IMR-90 (cell line): ENCODE results near the gene SIK3. TPM values are rescaled to one million over a fixed set of nuclear protein-coding genes. Genes with fewer than 3 reads are reported as not detected.

Source experiments
- ATAC-seq: fragments of 200-7000 bp; cut with Tn5 transposase; 2 replicates; pipeline ENCODE4 v1.9.1; 2020; ENCODE audit warnings: low read depth, mild to moderate bottlenecking, moderate library complexity
- BruUV-seq: library from RNA; stranded (reverse); fragments of 400-500 nt; replicated peaks from 2 replicates; lab custom pipeline; 2021; lab: Mats Ljungman, UMichigan
- CTCF ChIA-PET: fragments of 300-600 bp; formaldehyde crosslinking; extraction: SDS; loops from one replicate; lab custom pipeline; 2021; ENCODE audit warnings: antibody characterized with exemption; lab: Yijun Ruan, JAX
- POLR2A ChIA-PET: fragments of 300-600 bp; sonication (Branson Sonifier 250); formaldehyde crosslinking; loops from one replicate; lab custom pipeline; 2022; ENCODE audit warnings: antibody characterized with exemption; ENCODE audit not compliant: unreplicated experiment; lab: Charles Lee
- DNase-seq: peaks from one replicate; pipeline ENCODE4 v3.0.0; 2013
- H2AFZ ChIP-seq: replicated peaks from 2 replicates; pipeline ENCODE3; 2013; ENCODE audit warnings: low read length, mild to moderate bottlenecking; ENCODE audit not compliant: poor library complexity
- H2AK5ac ChIP-seq: 2 replicates; pipeline ENCODE4 v1.6.1; 2013; ENCODE audit warnings: low read depth, low read length, inconsistent platforms
- H2AK9ac ChIP-seq: replicated peaks from 2 replicates; pipeline ENCODE3; 2013; ENCODE audit warnings: mild to moderate bottlenecking, low read depth, low read length, moderate library complexity; ENCODE audit not compliant: poor library complexity
- H2BK120ac ChIP-seq: 2 replicates; pipeline ENCODE4 v1.6.1; 2013; ENCODE audit warnings: low read depth, low read length, inconsistent platforms
- H2BK15ac ChIP-seq: 3 replicates; pipeline ENCODE4 v1.6.1; 2013; ENCODE audit warnings: low read depth, low read length, inconsistent platforms
- H2BK20ac ChIP-seq: 2 replicates; pipeline ENCODE4 v1.6.1; 2013; ENCODE audit warnings: low read depth, mild to moderate bottlenecking, inconsistent platforms, low read length, moderate library complexity
- H2BK5ac ChIP-seq: 2 replicates; pipeline ENCODE4 v1.6.1; 2013; ENCODE audit warnings: mild to moderate bottlenecking, low read depth, low read length, inconsistent platforms; ENCODE audit not compliant: poor library complexity, severe bottlenecking
- H3K14ac ChIP-seq: replicated peaks from 2 replicates; pipeline ENCODE4 v1.6.1; 2013; ENCODE audit warnings: low read depth, low read length, inconsistent platforms
- H3K18ac ChIP-seq: 2 replicates; pipeline ENCODE4 v1.6.1; 2013; ENCODE audit warnings: low read depth, low read length, control low read depth
- H3K23ac ChIP-seq: 2 replicates; pipeline ENCODE4 v1.6.1; 2013; ENCODE audit warnings: low read depth, low read length, inconsistent platforms
- H3K27ac ChIP-seq: 2 replicates; pipeline ENCODE4 v1.5.1; 2013; ENCODE audit warnings: mild to moderate bottlenecking, control low read depth, low read length; ENCODE audit not compliant: insufficient read depth
- H3K27me3 ChIP-seq: 2 replicates; pipeline ENCODE4 v1.6.1; 2013; ENCODE audit warnings: low read length; ENCODE audit not compliant: control insufficient read depth, insufficient read depth
- H3K36me3 ChIP-seq: 2 replicates; pipeline ENCODE4 v1.6.1; 2013; ENCODE audit warnings: low read length, mixed read lengths; ENCODE audit not compliant: control insufficient read depth, insufficient read depth
- H3K4ac ChIP-seq: 2 replicates; pipeline ENCODE4 v1.6.1; 2013; ENCODE audit warnings: low read depth, low read length, inconsistent platforms
- H3K4me1 ChIP-seq: 2 replicates; pipeline ENCODE4 v1.6.1; 2013; ENCODE audit warnings: low read length, mixed read lengths; ENCODE audit not compliant: control insufficient read depth, insufficient read depth
- H3K4me2 ChIP-seq: 2 replicates; pipeline ENCODE4 v1.6.1; 2013; ENCODE audit warnings: low read depth, mild to moderate bottlenecking, control low read depth, low read length, moderate library complexity
- H3K4me3 ChIP-seq: 2 replicates; pipeline ENCODE4 v1.5.1; 2013; ENCODE audit warnings: low read depth, mild to moderate bottlenecking, control low read depth, low read length, moderate library complexity; ENCODE audit not compliant: insufficient read depth
- H3K56ac ChIP-seq: 2 replicates; pipeline ENCODE4 v1.6.1; 2013; ENCODE audit warnings: low read length, inconsistent platforms; ENCODE audit not compliant: insufficient read depth; ENCODE audit errors: extremely low read depth
- H3K79me1 ChIP-seq, 2 experiments: 2 replicates each; pipeline ENCODE4 v1.6.1; 2013; ENCODE audit warnings: low read length in 2 of 2, inconsistent platforms in 1 of 2, low read depth in 1 of 2
- H3K9ac ChIP-seq: 2 replicates; pipeline ENCODE4 v1.6.1; 2013; ENCODE audit warnings: low read depth, low read length, control low read depth
- H3K9me1 ChIP-seq: 2 replicates; pipeline ENCODE4 v1.6.1; 2013; ENCODE audit warnings: low read length, inconsistent platforms; ENCODE audit not compliant: insufficient read depth
- H3K9me3 ChIP-seq: 2 replicates; pipeline ENCODE4 v1.6.1; 2013; ENCODE audit warnings: low read length; ENCODE audit not compliant: control insufficient read depth, insufficient read depth
- H4K20me1 ChIP-seq: 2 replicates; pipeline ENCODE4 v1.6.1; 2013; ENCODE audit warnings: low read length, inconsistent platforms; ENCODE audit not compliant: insufficient read depth
- H4K5ac ChIP-seq: 2 replicates; pipeline ENCODE4 v1.6.1; 2013; ENCODE audit warnings: mild to moderate bottlenecking, low read depth, low read length, control low read depth
- H4K8ac ChIP-seq, 2 experiments: 2 replicates each; pipeline ENCODE4 v1.6.1; 2013; ENCODE audit warnings: low read depth in 2 of 2, low read length in 2 of 2, control low read depth in 1 of 2, inconsistent platforms in 1 of 2
- H4K91ac ChIP-seq: 2 replicates; pipeline ENCODE4 v1.6.1; 2013; ENCODE audit warnings: low read depth, low read length, inconsistent platforms; ENCODE audit not compliant: insufficient read depth
- BHLHE40 ChIP-seq: fragments of 150-350 bp; IDR thresholded peaks from 2 replicates; pipeline ENCODE4 v1.6.1; 2016; ENCODE audit warnings: mild to moderate bottlenecking, low read depth, low read length
- CEBPB ChIP-seq: IDR thresholded peaks from 2 replicates; pipeline ENCODE4 v1.6.1; 2012; ENCODE audit warnings: low read depth, low read length, improper control_type of control experiment
- CHD1 ChIP-seq: IDR thresholded peaks from 2 replicates; pipeline ENCODE4 v1.6.1; 2012; ENCODE audit warnings: low read depth, low read length, improper control_type of control experiment
- FOS ChIP-seq: fragments of 150-350 bp; IDR thresholded peaks from 2 replicates; pipeline ENCODE4 v1.6.1; 2016; ENCODE audit warnings: low read depth, low read length
- MAFK ChIP-seq: IDR thresholded peaks from 2 replicates; pipeline ENCODE4 v1.6.1; 2012; ENCODE audit warnings: low read depth, low read length, improper control_type of control experiment
- MXI1 ChIP-seq: IDR thresholded peaks from 2 replicates; pipeline ENCODE4 v1.6.1; 2012; ENCODE audit warnings: low read depth, mild to moderate bottlenecking, low read length, moderate library complexity, borderline replicate concordance
- NFE2L2 ChIP-seq: fragments of 150-350 bp; IDR thresholded peaks from 2 replicates; pipeline ENCODE4 v1.6.1; 2016; ENCODE audit warnings: low read depth, mild to moderate bottlenecking, low read length
- POLR2A ChIP-seq: IDR thresholded peaks from 2 replicates; pipeline ENCODE4 v1.6.1; 2012; ENCODE audit warnings: mild to moderate bottlenecking, low read depth, low read length
- RAD21 ChIP-seq: IDR thresholded peaks from 2 replicates; pipeline ENCODE4 v1.6.1; 2012; ENCODE audit warnings: low read length, improper control_type of control experiment
- RCOR1 ChIP-seq: IDR thresholded peaks from 2 replicates; pipeline ENCODE4 v1.6.1; 2012; ENCODE audit warnings: mild to moderate bottlenecking, low read length, improper control_type of control experiment; ENCODE audit not compliant: insufficient replicate concordance
- RFX5 ChIP-seq: IDR thresholded peaks from 2 replicates; pipeline ENCODE4 v1.8.0; 2012; ENCODE audit warnings: low read depth, mild to moderate bottlenecking, low read length, moderate library complexity
- SMC3 ChIP-seq: fragments of 150-350 bp; IDR thresholded peaks from 2 replicates; pipeline ENCODE4 v1.6.1; 2016; ENCODE audit warnings: low read depth, mild to moderate bottlenecking, antibody characterized with exemption, low read length, moderate library complexity
- WGBS, 2 experiments: methylation state at CpG; one replicate each; pipeline versions ENCODE4 v1.1.5 to v1.1.7; 2013; ENCODE audit warnings: missing lambda C conversion rate in 2 of 2; ENCODE audit not compliant: insufficient read length in 1 of 2; ENCODE audit errors: extremely low coverage in 2 of 2; 5-methylcytosine and 5-hydroxymethylcytosine counted together
- dilution Hi-C: fragments of 300-500 bp; cut with HindIII; formaldehyde crosslinking; loops from one replicate; pipeline ENCODE4 v1.14.3; 2018; ENCODE audit warnings: low sequenced_read_pairs; ENCODE audit not compliant: unreplicated experiment
- in situ Hi-C: fragments of 300-500 bp; cut with MboI; formaldehyde crosslinking; loops from 3 replicates; pipeline ENCODE4 v1.14.3; 2019; ENCODE audit warnings: low sequenced_read_pairs, inconsistent platforms, mixed read lengths
- intact Hi-C: fragments of 100-400 bp; cut with micrococcal nuclease; formaldehyde crosslinking; loops from 2 replicates; pipeline ENCODE4 v1.10.0; 2022
- polyA plus RNA-seq, 3 experiments: library from polyadenylated mRNA; depleted of rRNA; stranded (reverse); fragments of >200 nt; gene quantifications; 2 replicates each; pipeline ENCODE4 v1.2.3, GENCODE V29; 2012; ENCODE audit warnings: low replicate concordance in 1 of 3
- total RNA-seq: library from RNA; depleted of rRNA; stranded (reverse); fragments of >200 nt; gene quantifications from 2 replicates; pipeline ENCODE4 v1.2.3, GENCODE V29; 2012
- TF ChIP-seq, protein P1 (sequence below): fragments of 150-350 bp; IDR thresholded peaks from 2 replicates; pipeline ENCODE4 v1.6.1; 2017; ENCODE audit warnings: mild to moderate bottlenecking, antibody characterized with exemption, low read length, low read depth
- TF ChIP-seq, protein P2 (sequence below): conservative IDR thresholded peaks from 2 replicates; pipeline ENCODE4 v1.5.1; 2012; ENCODE audit warnings: mild to moderate bottlenecking, low read depth, low read length, improper control_type of control experiment
- TF ChIP-seq, protein P3 (sequence below): fragments of 150-350 bp; IDR thresholded peaks from 2 replicates; pipeline ENCODE4 v1.6.1; 2016; ENCODE audit warnings: low read depth, mild to moderate bottlenecking, low read length, moderate library complexity, borderline replicate concordance

The SIK3 gene
- total and polyA plus RNA-seq, 2 of the 4 experiments (the other 2 are of a cell fraction), result 8.2 to 9.1 TPM

DNA sequence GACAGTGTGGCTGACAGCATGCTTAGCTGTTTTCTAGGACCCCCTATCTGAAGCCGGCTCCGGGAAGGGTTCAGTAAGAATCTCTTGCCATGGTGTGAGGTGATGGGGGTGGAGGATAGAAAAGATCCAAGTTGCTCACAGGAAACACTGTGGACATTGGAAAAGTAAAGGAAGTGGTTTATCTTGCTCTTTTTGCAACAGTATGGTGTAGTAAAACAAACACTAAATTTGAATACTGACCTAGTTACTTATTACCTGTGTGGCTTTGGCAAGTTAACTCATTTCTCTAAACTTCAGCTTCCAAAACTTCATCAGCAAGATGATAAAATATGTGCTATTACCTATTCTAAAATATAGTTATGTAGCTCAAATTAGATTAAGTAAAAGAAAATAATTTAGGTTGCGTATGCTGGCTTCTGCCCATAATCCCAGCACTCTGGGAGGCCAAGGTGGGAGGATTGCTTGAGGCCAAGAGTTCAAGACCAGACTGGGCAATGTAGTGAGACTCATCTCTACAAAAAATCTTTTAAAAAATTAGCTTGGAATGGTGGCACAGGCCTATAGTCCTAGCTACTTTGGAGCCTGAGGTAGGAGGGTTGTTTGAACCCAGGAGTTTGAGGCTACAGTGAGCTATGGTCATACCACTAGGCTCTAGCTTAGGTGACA is 209.2 kb downstream of the SIK3 start:
- POLR2A ChIA-PET, result no interaction called here

More for the DNA sequence above, 209.2 kb downstream of the SIK3 start:
- intact Hi-C loops, result loop anchor here (5.0 kb wide), 1 partner anchor 93 kb away; no protein-coding TSS in a partner anchor
- TF ChIP-seq RFX5, result no peak
- TF ChIP-seq, protein P1, sequence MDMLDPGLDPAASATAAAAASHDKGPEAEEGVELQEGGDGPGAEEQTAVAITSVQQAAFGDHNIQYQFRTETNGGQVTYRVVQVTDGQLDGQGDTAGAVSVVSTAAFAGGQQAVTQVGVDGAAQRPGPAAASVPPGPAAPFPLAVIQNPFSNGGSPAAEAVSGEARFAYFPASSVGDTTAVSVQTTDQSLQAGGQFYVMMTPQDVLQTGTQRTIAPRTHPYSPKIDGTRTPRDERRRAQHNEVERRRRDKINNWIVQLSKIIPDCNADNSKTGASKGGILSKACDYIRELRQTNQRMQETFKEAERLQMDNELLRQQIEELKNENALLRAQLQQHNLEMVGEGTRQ, result no peak
- TF ChIP-seq, protein P2, sequence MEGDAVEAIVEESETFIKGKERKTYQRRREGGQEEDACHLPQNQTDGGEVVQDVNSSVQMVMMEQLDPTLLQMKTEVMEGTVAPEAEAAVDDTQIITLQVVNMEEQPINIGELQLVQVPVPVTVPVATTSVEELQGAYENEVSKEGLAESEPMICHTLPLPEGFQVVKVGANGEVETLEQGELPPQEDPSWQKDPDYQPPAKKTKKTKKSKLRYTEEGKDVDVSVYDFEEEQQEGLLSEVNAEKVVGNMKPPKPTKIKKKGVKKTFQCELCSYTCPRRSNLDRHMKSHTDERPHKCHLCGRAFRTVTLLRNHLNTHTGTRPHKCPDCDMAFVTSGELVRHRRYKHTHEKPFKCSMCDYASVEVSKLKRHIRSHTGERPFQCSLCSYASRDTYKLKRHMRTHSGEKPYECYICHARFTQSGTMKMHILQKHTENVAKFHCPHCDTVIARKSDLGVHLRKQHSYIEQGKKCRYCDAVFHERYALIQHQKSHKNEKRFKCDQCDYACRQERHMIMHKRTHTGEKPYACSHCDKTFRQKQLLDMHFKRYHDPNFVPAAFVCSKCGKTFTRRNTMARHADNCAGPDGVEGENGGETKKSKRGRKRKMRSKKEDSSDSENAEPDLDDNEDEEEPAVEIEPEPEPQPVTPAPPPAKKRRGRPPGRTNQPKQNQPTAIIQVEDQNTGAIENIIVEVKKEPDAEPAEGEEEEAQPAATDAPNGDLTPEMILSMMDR, result no peak
- TF ChIP-seq CHD1, result no peak
- no peak for TF ChIP-seq SMC3
- no peak for TF ChIP-seq FOS
- no peak for TF ChIP-seq RAD21
- TF ChIP-seq BHLHE40, result no peak
- TF ChIP-seq MAFK, result no peak
- TF ChIP-seq POLR2A, result no peak
- TF ChIP-seq, protein P3, sequence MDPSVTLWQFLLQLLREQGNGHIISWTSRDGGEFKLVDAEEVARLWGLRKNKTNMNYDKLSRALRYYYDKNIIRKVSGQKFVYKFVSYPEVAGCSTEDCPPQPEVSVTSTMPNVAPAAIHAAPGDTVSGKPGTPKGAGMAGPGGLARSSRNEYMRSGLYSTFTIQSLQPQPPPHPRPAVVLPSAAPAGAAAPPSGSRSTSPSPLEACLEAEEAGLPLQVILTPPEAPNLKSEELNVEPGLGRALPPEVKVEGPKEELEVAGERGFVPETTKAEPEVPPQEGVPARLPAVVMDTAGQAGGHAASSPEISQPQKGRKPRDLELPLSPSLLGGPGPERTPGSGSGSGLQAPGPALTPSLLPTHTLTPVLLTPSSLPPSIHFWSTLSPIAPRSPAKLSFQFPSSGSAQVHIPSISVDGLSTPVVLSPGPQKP, result no peak
- TF ChIP-seq NFE2L2, result no peak
- no peak for TF ChIP-seq MXI1
- no peak for TF ChIP-seq RCOR1
- TF ChIP-seq CEBPB, result no peak
- in situ Hi-C loops, result no loop called here
- Histone ChIP-seq H3K18ac (no peak overlapping the region), H3K4ac (no peak overlapping the region), H3K9me1 (peaks cover 5% of the 10 kb centered on the region; the same call in 1 of the 2 replicates), H2BK120ac (no peak overlapping the region), H2BK15ac (no peak overlapping the region), H2BK20ac (no peak overlapping the region), H3K23ac (no peak overlapping the region), H4K5ac (no peak overlapping the region), H2AK9ac (no peak overlapping the region), H3K4me1 (peaks cover 9% of the 10 kb centered on the region), H3K56ac (no peak overlapping the region), H4K20me1 (no peaks in the 10 kb centered on the region), H3K4me2 (no peak overlapping the region), H4K91ac (no peak overlapping the region), H2AK5ac (no peak overlapping the region), H3K27ac (no peak overlapping the region), H3K9me3 (no peaks in the 10 kb centered on the region), H3K27me3 (no peaks in the 10 kb centered on the region), H3K14ac (no peak overlapping the region), H3K9ac (no peak overlapping the region), H3K36me3 (peaks cover 6% of the 10 kb centered on the region; the same call in 1 of the 2 replicates), H3K4me3 (no peak overlapping the region), H3K79me1 (no peaks in the 10 kb centered on the region; a peak in 1 of 4 replicates), H2AFZ (no peak overlapping the region), H4K8ac (no peak overlapping the region), H2BK5ac (no peak overlapping the region)
- dilution Hi-C loops, result no loop called here
- DNase-seq (no peak), ATAC-seq (no peak)
- CTCF ChIA-PET, result interaction anchor here (0.8 kb wide), 1 partner anchor 217 kb away, joined by 5 read pairs; no protein-coding TSS in a partner anchor
- BruUV-seq, result no TSS peak
- WGBS, 2 experiments, result 40% methylated on average over 2 of the region's 3 CpGs; no CpG with 5 or more reads in 1 of the 2 experiments
